Neural crest cell (in vitro differentiated cells): ENCODE results near the gene TUBB6. TPM values are rescaled to one million over a fixed set of nuclear protein-coding genes. Genes with fewer than 3 reads are reported as not detected.

Experiments used
- DNase-seq: peaks from one replicate; pipeline ENCODE4 v3.0.0; 2021; ENCODE audit warnings: low read depth, mixed read lengths, low spot score
- H3K27ac Mint-ChIP-seq: one replicate; pipeline ENCODE4 v1.8.0; 2021; ENCODE audit warnings: mild to moderate bottlenecking, mixed read lengths; ENCODE audit not compliant: unreplicated experiment
- H3K27me3 Mint-ChIP-seq: 2 replicates; pipeline ENCODE4 v1.8.0; 2021; ENCODE audit warnings: low read depth, mild to moderate bottlenecking, mixed read lengths
- H3K36me3 Mint-ChIP-seq: 2 replicates; pipeline ENCODE4 v1.8.0; 2021; ENCODE audit warnings: low read depth, mild to moderate bottlenecking, mixed read lengths
- H3K4me1 Mint-ChIP-seq: 2 replicates; pipeline ENCODE4 v1.8.0; 2021; ENCODE audit warnings: mixed read lengths
- H3K4me3 Mint-ChIP-seq: one replicate; pipeline ENCODE4 v1.8.0; 2021; ENCODE audit warnings: mild to moderate bottlenecking, mixed read lengths
- H3K9me3 Mint-ChIP-seq: 2 replicates; pipeline ENCODE4 v1.8.0; 2021; ENCODE audit warnings: mixed read lengths
- CTCF ChIP-seq: fragments of 200-600 bp; sonication (generic); conservative IDR thresholded peaks from 2 replicates; pipeline ENCODE4 v1.5.0; 2021; ENCODE audit warnings: antibody characterized with exemption, mild to moderate bottlenecking
- total RNA-seq: library from RNA; stranded (reverse); gene quantifications from 2 replicates; pipeline ENCODE4 v1.2.1, GENCODE V29; 2021

Gene TUBB6
- total RNA-seq, 1 donor from 2014 or later = 77.8 TPM

- Mint-ChIP-seq H3K27me3 (no peaks in the 10 kb centered on the region), H3K9me3 (no peaks in the 10 kb centered on the region), H3K36me3 (peaks cover 33% of the 10 kb centered on the region), H3K4me3 (no peak overlapping the region), H3K4me1 (peaks cover 12% of the 10 kb centered on the region), H3K27ac (no peak overlapping the region)
- no peak for DNase-seq
- TF ChIP-seq CTCF = no peak
These were observed 17.7 kb downstream of the TUBB6 start for GRCh38 chr18:12325726-12326245.

GRCh38 chr18:12326711-12327460, 18.8 kb downstream of the TUBB6 start:
- Mint-ChIP-seq H3K27ac (no peak overlapping the region), H3K4me3 (no peak overlapping the region), H3K27me3 (no peaks in the 10 kb centered on the region), H3K4me1 (peaks cover 5% of the 10 kb centered on the region), H3K9me3 (no peaks in the 10 kb centered on the region), H3K36me3 (peaks cover 25% of the 10 kb centered on the region)
- no peak for TF ChIP-seq CTCF
- no peak for DNase-seq

- Mint-ChIP-seq H3K27ac (no peak overlapping the region), H3K27me3 (no peaks in the 10 kb centered on the region), H3K4me3 (no peak overlapping the region), H3K36me3 (peaks cover 25% of the 10 kb centered on the region), H3K9me3 (no peaks in the 10 kb centered on the region), H3K4me1 (peaks cover 5% of the 10 kb centered on the region)
- peak; percentile 81 for DNase-seq
- TF ChIP-seq CTCF = peak; percentile 83
These were observed 19.6 kb downstream of the TUBB6 start for GRCh38 chr18:12327510-12328178.

GRCh38 chr18:12328179-12328823, 20.3 kb downstream of the TUBB6 start:
- Mint-ChIP-seq H3K27me3 (no peaks in the 10 kb centered on the region), H3K4me3 (no peak overlapping the region), H3K4me1 (peaks cover 5% of the 10 kb centered on the region), H3K9me3 (no peaks in the 10 kb centered on the region), H3K36me3 (peaks cover 25% of the 10 kb centered on the region), H3K27ac (no peak overlapping the region)
- peak; percentile 20 for TF ChIP-seq CTCF
- DNase-seq = no peak

- H3K4me1 Mint-ChIP-seq = peaks cover 5% of the 10 kb centered on the region
- no peaks in the 10 kb centered on the region for H3K9me3 Mint-ChIP-seq
- H3K4me3 Mint-ChIP-seq = no peak overlapping the region
- peaks cover 27% of the 10 kb centered on the region for H3K36me3 Mint-ChIP-seq
- no peaks in the 10 kb centered on the region for H3K27me3 Mint-ChIP-seq
- DNase-seq = no peak
- H3K27ac Mint-ChIP-seq = no peak overlapping the region
- no peak for TF ChIP-seq CTCF
These were observed 21.2 kb downstream of the TUBB6 start for GRCh38 chr18:12329125-12329698.
